OCI-LY3 (cell line): ENCODE data around the gene MAP3K9.

Source experiments
- H2AFZ ChIP-seq: fragments of 200-600, 300-600 bp; shearing (Covaris generic); 2 replicates; pipeline ENCODE4 v1.6.0; 2014; ENCODE audit warnings: antibody characterized with exemption, low read depth, low read length
- H3K27ac ChIP-seq: fragments of 200-600, 300-600 bp; sonication (generic); 2 replicates; pipeline ENCODE4 v1.5.1; 2014; ENCODE audit warnings: mild to moderate bottlenecking, low read length, moderate library complexity, mixed read lengths
- H3K27me3 ChIP-seq: fragments of 200-600, 300-600 bp; sonication (generic); 2 replicates; pipeline ENCODE4 v1.6.1; 2014; ENCODE audit warnings: low read depth, low read length, mixed read lengths
- H3K36me3 ChIP-seq: fragments of 200-600, 300-600 bp; sonication (generic); replicated peaks from 2 replicates; pipeline ENCODE3; 2014; ENCODE audit warnings: low read depth, low read length, mixed read lengths
- H3K4me1 ChIP-seq: fragments of 300-600, 200-600 bp; sonication (generic); 2 replicates; pipeline ENCODE4 v1.6.1; 2014; ENCODE audit warnings: low read length, mixed read lengths
- H3K4me2 ChIP-seq: fragments of 200-600, 300-600 bp; sonication (generic); 2 replicates; pipeline ENCODE4 v1.6.1; 2014; ENCODE audit warnings: low read length, mixed read lengths
- H3K4me3 ChIP-seq: fragments of 300-600, 200-600 bp; sonication (generic); 2 replicates; pipeline ENCODE4 v1.5.1; 2014; ENCODE audit warnings: antibody characterized with exemption, mild to moderate bottlenecking, low read length, moderate library complexity
- H3K79me2 ChIP-seq: fragments of 300-600, 200-600 bp; shearing (Covaris generic); 2 replicates; pipeline ENCODE4 v1.6.1; 2014; ENCODE audit warnings: mild to moderate bottlenecking, low read length, mixed read lengths
- H3K9ac ChIP-seq: fragments of 300-600, 200-600 bp; shearing (Covaris generic); 2 replicates; pipeline ENCODE4 v1.6.0; 2014; ENCODE audit warnings: mild to moderate bottlenecking, low read length, moderate library complexity
- H3K9me3 ChIP-seq: fragments of 200-600, 300-600 bp; shearing (Covaris generic); 2 replicates; pipeline ENCODE4 v1.6.1; 2014; ENCODE audit warnings: low read length, mixed read lengths; ENCODE audit not compliant: insufficient read depth
- H4K20me1 ChIP-seq: fragments of 200-600, 300-600 bp; sonication (generic); 2 replicates; pipeline ENCODE4 v1.6.1; 2016; ENCODE audit warnings: low read length, mixed read lengths; ENCODE audit not compliant: insufficient read depth
- CTCF ChIP-seq: fragments of 200-600, 300-600 bp; sonication (generic); IDR thresholded peaks from 2 replicates; pipeline ENCODE4 v1.5.1; 2014; ENCODE audit warnings: antibody characterized with exemption, low read length, low read depth
- EZH2phosphoT487 ChIP-seq: fragments of 200-600 bp; shearing (Covaris generic); IDR thresholded peaks from 2 replicates; pipeline ENCODE4 v1.6.1; 2018; ENCODE audit warnings: antibody characterized with exemption, mixed run types, low read depth

MAP3K9 gene

GRCh38 chr14:70702161-70702560, 107.2 kb downstream of the MAP3K9 start:
- no peak overlapping the region for H3K9ac ChIP-seq
- no peak overlapping the region for H3K4me2 ChIP-seq
- no peak overlapping the region for H3K4me3 ChIP-seq
- no peaks in the 10 kb centered on the region for H3K4me1 ChIP-seq
- no peaks in the 10 kb centered on the region for H3K79me2 ChIP-seq
- no peak for TF ChIP-seq CTCF
- TF ChIP-seq EZH2phosphoT487: no peak
- no peaks in the 10 kb centered on the region for H4K20me1 ChIP-seq
- no peaks in the 10 kb centered on the region for H3K36me3 ChIP-seq
- H2AFZ ChIP-seq: no peak overlapping the region
- no peaks in the 10 kb centered on the region for H3K9me3 ChIP-seq
- H3K27ac ChIP-seq: no peak overlapping the region
- peaks cover 19% of the 10 kb centered on the region for H3K27me3 ChIP-seq

GRCh38 chr14:70701610-70702009, 107.7 kb downstream of the MAP3K9 start:
- Histone ChIP-seq H2AFZ (no peak overlapping the region), H3K4me3 (no peak overlapping the region), H3K4me2 (no peak overlapping the region), H3K27me3 (peaks cover 19% of the 10 kb centered on the region), H3K27ac (no peak overlapping the region), H3K79me2 (no peaks in the 10 kb centered on the region), H3K4me1 (no peaks in the 10 kb centered on the region), H3K36me3 (no peaks in the 10 kb centered on the region), H4K20me1 (no peaks in the 10 kb centered on the region), H3K9me3 (no peaks in the 10 kb centered on the region), H3K9ac (no peak overlapping the region)
- TF ChIP-seq CTCF (no peak), EZH2phosphoT487 (no peak)

- H3K9ac ChIP-seq: no peak overlapping the region
- no peaks in the 10 kb centered on the region for H3K9me3 ChIP-seq
- no peaks in the 10 kb centered on the region for H3K79me2 ChIP-seq
- H3K36me3 ChIP-seq: no peaks in the 10 kb centered on the region
- no peaks in the 10 kb centered on the region for H3K4me1 ChIP-seq
- H3K4me2 ChIP-seq: no peak overlapping the region
- no peak overlapping the region for H3K27ac ChIP-seq
- TF ChIP-seq EZH2phosphoT487: no peak
- TF ChIP-seq CTCF: no peak
- H4K20me1 ChIP-seq: no peaks in the 10 kb centered on the region
- H3K27me3 ChIP-seq: peaks cover 19% of the 10 kb centered on the region
- H3K4me3 ChIP-seq: no peak overlapping the region
- H2AFZ ChIP-seq: no peak overlapping the region
These were observed 108.2 kb downstream of the MAP3K9 start for GRCh38 chr14:70700955-70701585.

- no peaks in the 10 kb centered on the region for H3K79me2 ChIP-seq
- H2AFZ ChIP-seq: no peak overlapping the region
- no peak for TF ChIP-seq CTCF
- TF ChIP-seq EZH2phosphoT487: no peak
- H3K4me2 ChIP-seq: no peak overlapping the region
- no peaks in the 10 kb centered on the region for H3K4me1 ChIP-seq
- H4K20me1 ChIP-seq: no peaks in the 10 kb centered on the region
- H3K9ac ChIP-seq: no peak overlapping the region
- no peaks in the 10 kb centered on the region for H3K9me3 ChIP-seq
- H3K27ac ChIP-seq: no peak overlapping the region
- H3K4me3 ChIP-seq: no peak overlapping the region
- H3K27me3 ChIP-seq: peaks cover 15% of the 10 kb centered on the region
- H3K36me3 ChIP-seq: no peaks in the 10 kb centered on the region
These were observed 109.7 kb downstream of the MAP3K9 start for GRCh38 chr14:70699646-70700045.
